ENCODE results near the gene ELFN1.

The ELFN1 gene

DNA sequence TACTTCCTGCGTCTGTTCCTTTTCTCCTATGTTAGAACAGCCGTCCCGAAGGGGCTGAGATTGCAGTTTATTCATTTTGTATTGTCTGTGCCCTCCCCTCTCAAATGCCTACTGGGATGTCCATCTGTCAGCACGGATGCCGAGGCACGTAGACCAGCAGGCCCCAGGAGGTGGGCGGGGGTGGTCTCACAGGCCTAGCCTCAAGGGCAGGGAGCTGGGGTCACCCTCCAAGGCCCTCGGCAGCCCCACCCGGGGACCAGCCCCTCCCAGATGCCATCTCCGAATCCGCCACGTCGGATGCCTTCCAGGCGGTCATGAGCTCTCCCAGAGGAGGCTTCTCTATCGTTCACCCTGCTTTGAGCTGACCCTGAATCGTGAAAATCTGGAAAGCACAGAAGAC is 59.7 kb downstream of the ELFN1 start:
- DNase-seq: no peak

DNA sequence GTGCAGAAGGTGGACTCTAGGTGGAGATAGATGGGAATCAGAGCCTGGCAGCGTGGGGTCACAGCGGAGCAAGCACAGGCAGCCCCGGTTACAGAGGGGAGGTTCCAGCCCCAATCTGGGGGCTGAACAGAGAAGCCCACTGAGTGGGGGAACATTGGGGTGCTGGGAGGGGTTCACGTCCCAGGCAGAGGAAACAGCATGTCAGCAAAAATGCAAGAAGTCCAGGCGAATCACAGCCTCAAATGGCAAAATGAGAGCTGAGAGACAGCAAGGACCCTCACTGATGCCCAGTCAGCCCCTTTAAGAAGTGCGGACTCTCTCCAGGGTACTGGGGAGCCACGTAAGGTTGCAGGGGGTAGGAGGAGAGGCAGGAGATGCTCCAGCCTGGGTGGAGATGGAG is 62.0 kb downstream of the ELFN1 start:
- DNase-seq: no peak

GRCh38 chr7:1732645-1733044 is 62.6 kb downstream of the ELFN1 start:
- DNase-seq: no peak

- no peak for DNase-seq
Observed at GRCh38 chr7:1733206-1733907, 63.3 kb downstream of the ELFN1 start.

DNA sequence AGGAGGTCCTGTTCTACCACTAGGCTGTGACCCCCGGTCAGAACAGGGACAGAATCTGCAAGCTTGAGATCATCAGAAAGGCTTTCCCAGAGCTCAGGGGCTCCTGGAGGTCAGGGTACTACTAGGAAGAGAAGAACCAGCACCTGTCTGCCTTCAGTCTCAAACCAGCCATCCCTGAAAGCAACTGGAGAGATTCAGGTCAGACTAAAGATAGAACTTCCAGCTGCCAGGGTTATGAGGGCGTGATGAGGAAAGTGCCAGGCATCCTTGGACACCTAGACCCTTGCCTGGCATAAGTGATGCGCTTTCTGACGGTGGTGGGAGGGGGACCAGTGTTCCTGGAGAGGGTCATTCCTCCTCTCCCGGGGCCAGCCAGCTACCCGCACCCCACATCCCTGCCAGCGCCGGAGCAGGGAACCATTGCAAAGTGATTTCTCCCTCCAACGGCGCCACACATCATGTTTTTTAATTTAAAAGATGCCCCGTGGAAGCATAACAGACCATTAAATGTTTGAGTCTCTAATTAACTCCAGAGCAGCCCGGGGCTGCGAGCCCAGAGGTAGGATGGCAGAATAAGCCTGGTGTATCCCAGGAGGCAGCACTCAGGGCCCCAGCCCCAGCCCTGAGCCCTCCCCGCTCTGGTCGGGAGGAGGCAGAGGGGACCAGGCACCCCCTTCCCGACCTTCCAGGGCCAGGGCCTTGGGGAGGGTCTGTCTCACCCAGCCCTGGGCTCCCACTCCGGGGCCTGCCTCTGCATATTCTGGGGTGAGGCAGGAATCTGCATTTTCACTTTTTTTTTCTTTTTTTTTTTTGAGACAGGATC is 64.0 kb downstream of the ELFN1 start:
- no peak for DNase-seq

DNA sequence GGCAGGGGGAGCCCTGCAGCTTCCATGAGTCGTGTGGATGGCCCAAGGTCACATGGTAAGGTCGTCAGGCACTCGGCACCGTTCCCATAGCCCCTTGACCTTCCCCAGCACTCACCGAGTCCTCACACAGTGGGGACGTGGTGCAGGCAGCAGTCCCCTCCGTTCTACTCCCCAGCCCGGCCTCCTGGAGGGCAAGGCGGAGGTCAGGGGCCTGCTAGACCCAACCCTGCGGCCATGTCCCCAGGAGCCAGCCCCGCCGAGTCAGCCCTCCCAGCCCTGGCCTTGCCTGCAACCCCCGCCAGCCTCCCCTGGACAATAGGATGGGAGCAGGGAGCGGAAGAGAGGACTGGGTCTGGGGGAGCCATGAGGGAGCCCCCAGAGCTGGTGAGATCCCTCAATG is 65.2 kb downstream of the ELFN1 start:
- DNase-seq: no peak

DNA sequence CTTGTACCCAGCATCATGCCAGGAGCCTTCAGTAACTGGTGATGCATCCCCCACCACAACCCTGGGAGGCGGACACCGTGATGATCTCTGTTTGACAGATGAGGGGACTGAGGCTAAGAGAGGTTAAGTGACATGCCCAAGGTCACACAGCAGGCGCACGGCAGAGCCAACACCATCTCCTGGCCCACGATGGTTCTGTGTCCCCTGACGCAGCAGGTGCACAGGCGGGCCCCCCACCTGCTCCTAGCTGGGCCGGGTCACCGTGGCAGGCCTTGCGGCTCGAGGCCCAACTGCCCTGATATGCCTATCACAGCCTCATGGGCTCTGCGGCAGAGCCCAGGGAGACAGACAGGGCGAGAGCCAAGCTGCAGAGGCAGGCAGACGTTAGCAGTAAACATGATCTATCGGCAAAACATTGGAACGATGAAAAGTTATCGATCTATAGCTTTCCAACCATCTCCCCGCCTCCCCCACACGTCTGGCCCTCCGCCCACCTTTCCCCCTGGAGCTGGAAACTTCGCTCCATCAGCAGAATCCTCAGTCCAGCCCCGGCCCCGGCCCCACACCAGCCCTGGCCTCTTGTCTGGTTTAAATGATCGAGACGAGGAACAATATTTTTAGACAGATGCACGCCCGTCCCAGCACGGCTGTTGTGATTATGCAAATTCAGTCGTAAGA is 65.9 kb downstream of the ELFN1 start:
- DNase-seq: no peak

DNA sequence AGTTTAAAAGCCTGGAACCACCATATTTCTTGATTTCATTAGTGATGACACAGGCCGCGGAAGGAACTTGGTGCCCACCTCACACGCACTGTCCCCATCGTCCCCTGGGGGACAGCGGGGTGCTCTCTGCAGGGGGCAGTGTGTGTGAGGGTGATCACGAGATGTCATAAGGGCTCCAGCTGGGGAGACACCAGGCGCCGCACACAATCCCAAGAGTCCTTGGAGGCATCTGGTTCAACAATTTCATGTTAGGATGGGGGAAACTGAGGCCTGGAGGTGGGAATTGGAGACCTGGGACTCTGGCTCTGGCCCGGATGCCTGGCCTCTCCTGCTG is 66.4 kb downstream of the ELFN1 start:
- no peak for DNase-seq

DNA sequence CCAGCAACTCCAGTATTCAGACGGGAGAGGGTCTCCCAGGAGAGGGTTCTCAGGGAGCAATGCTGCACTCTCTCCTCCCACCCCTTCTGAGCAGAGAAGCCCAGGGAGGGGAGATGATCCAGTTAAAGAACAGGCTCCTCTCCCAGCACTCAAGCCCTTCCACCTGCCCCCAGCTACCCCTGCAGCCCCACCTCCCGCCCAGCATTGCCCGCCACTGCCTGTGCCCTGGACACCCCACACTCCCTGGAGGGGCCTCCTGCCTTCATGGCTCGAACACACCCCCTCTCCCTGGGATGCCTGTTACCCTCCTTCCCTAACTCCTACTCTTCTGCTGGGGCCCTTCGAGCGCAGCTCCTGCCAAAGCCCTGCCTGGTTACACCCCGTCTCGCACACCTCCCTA is 66.8 kb downstream of the ELFN1 start:
- DNase-seq: no peak

DNA sequence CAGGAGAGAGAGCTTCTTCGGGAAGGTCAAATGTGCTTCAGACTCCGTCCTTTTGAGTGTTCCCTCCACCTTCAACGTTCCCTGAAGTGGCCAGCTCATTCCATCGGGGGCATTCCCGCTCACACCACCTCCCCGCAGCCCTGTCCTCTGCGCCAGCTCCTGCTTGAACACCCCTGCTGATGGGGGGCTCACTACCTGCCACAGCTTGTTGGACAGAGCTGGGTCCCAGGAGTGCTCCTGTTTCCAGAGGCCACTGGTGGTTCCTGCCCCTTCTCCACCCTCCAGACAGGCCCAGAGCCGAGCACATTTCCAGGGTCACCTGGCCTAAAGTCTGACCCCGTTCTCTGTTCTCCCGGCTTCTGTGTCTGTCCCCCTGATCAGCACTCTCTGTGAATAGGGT is 67.4 kb downstream of the ELFN1 start:
- DNase-seq: no peak

- DNase-seq: no peak
Observed at GRCh38 chr7:1737956-1738355, 67.9 kb downstream of the ELFN1 start.

DNA sequence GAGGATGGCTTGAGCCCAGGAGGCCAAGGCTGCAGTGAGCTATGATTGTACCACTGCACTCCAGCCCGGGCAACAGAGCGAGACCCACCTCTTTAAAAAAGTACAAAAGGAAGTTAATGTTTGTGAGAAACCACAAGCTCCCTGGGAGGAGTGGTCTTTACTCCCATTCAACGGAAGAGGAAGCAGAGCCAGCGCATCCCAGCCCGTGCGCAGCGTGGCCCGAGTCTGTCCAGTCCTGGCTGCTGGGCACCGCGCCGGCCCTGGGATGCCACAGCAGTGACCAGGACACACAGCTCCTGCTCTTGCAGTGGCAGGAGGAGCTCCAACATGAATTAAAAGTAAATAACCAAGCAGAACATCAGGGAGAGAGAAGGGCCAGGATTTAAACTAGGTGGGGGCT is 68.4 kb downstream of the ELFN1 start:
- no peak for DNase-seq

GRCh38 chr7:1738956-1739355 is 68.9 kb downstream of the ELFN1 start:
- no peak for DNase-seq

GRCh38 chr7:1739593-1739992 is 69.5 kb downstream of the ELFN1 start:
- no peak for DNase-seq

- DNase-seq: no peak
Observed at GRCh38 chr7:1740214-1740613, 70.1 kb downstream of the ELFN1 start.

DNA sequence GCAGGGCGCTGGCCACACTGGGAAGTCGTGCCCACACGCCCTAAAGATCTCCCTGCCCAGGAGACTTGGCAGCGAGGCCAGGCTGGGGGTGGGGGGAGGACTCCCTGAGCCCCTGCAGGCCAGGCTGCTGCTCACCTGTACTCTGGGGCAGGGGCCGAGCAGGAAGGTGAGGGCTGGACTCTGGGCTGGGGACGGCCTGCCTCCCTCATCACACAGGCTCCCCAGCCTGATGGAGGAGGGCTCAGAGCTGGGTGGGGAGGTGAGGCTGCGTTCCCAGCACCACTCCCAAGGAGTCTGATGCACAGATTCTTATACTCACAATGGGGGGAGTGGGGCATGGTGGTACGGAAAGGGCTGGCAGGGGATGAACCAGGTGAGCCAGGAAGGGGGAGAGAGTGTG is 71.2 kb downstream of the ELFN1 start:
- no peak for DNase-seq

DNA sequence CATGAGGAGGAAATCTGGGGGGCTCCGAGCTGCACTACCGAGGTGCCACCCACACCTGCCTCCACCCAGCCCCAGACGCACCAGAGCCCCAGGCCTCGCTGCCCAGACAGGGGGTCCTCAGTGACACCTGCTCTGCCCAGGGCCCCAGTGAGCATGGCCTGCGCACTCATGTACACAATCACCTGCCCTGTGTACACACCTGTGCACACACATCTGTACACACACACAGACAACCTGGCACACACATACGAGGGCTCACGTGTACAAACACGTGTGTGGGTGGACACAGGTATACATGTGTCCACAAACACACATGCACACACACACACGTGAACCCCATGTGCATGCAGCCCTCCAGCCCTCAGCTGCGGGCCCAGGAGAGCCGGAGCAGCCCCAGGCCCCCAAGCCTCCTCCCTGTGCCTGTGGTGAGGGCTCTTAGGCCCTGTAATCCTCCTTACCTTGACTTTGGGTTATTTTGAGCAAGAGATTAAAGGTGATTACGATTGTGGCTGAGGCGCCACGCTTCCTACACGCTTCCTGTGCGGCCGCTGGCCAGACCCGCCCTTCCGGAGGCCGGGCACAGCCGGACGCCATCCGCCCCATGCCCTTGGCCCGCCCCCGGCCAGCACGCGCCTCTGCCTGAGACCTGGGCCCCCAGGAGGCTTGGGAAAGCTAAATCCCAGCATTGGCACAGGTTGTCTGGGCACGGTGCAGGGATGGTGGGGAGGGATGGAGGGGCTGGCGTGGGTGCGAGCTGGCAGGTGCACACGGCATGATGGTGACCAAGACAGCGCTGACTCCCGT is 71.9 kb downstream of the ELFN1 start:
- DNase-seq: no peak

DNA sequence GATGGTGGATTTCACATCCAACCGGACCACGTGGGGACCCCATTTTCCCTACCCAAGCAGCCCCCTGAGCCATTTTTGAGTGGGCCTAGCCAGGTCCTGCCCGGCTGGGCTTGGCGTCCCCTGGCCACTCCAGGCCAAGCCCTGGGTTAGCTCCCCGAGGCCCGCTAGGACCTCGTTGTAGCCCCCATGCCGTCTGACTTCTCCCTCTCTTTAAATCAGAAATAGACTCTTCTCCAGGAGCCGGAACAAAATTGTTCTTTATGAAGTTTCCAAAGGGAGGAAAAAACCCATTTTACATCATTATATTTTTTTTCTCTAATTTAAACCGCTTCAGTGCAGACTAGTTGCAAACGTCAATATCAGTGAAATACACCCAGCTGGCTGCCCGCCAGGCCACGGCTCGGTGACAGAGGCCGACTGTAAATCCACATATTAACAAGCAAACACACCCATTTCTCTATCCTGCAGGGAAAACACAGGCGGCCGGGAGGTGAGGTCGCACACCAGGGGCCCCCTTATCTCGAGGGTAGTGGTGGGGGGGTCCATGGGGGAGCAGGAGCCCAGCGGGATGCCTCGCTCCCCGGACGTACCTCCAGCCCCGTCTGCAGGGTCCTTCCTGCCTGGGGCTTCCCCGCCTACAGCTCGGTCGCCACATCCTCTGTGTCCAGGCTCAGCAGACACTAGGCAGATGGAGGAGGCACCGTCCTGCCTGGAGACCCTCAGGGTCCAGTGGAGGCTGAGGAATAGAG is 72.7 kb downstream of the ELFN1 start:
- DNase-seq: no peak

DNA sequence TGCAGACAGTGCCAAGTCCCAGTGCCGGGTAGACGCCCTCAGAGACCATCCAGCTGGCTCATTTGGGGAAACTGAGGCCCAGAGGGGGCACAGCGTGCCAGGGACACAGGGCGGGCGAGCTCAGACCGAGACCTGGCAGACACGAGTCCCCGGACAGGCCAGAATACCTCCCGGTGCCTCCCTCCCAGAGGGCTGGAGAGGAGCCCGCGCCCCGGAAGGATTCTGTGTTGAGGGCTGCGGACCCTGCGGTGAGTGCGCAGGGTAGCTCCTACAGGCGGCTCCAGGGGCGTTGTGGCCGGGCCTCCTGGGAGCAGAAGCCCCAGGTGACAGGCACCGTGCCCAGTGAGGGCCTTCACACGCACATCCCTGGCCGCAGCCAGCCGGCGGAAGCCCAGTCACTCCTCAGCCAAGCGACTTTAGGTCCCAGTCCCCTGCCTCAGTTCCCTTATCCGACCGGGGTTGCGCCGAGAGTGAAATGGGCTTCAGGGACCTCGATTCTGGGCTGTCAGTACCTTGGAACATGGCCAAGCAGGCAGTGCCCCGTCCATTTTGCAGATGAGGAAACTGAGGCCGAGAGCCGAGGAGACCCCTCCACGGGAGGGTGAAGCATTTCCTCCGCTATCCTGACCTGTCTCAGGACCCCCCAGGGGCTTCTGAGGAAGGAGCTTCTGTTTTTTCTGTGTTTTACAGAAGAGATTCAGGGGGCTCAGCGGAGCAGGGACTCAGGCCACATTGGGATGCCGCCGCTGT is 73.6 kb downstream of the ELFN1 start:
- DNase-seq: no peak

GRCh38 chr7:1744296-1745017 is 74.4 kb downstream of the ELFN1 start:
- no peak for DNase-seq

GRCh38 chr7:1745018-1745532 is 75.0 kb downstream of the ELFN1 start:
- no peak for DNase-seq
